GM19372 (cell line): ENCODE results near the gene CEP43.

Source experiments
- ATAC-seq: cut with Tn5 transposase; IDR thresholded peaks from one replicate; pipeline ENCODE4 v1.9.1; 2021; ENCODE audit warnings: mild to moderate bottlenecking, low read depth, moderate library complexity; ENCODE audit not compliant: unreplicated experiment

CEP43 gene, protein sequence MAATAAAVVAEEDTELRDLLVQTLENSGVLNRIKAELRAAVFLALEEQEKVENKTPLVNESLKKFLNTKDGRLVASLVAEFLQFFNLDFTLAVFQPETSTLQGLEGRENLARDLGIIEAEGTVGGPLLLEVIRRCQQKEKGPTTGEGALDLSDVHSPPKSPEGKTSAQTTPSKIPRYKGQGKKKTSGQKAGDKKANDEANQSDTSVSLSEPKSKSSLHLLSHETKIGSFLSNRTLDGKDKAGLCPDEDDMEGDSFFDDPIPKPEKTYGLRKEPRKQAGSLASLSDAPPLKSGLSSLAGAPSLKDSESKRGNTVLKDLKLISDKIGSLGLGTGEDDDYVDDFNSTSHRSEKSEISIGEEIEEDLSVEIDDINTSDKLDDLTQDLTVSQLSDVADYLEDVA

DNA sequence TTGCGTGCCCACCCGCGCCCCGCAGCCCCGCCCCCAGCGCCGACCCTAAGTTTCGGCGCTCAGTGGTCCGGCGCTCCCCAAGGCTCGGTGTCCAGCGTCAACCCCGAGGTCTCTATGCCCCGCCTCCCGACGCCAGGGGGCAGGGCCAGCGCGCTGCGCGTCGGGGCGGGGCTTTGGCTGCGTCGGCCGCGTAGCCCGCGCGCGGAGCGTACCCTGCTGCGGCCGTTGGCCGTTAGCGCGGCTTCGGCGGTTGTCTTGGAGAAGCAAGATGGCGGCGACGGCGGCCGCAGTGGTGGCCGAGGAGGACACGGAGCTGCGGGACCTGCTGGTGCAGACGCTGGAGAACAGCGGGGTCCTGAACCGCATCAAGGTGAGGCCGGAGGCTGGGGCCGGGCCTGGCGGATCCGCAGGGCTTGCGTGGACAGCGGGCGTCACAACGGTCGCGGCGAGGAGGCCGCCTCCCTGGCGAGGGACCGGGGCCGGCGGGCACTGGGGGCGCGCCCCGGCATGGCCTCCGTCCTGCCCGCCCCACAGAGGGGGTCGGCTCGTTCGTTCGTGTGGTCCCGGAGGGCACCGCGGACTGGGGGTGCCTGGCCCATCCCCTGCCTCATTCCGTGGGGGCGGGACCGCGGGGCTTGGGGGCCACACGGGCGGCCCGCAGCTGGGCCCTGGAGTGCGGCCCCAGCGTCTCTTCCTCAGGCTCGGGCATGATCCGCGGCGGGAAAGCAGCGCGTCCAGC is at the start of gene CEP43:
Gene CEP43 (plus strand): TSS at position 253 of the 739 bp plus-strand sequence. CDS start 16 bp downstream, at position 269.
- peak; percentile 87 for ATAC-seq

DNA sequence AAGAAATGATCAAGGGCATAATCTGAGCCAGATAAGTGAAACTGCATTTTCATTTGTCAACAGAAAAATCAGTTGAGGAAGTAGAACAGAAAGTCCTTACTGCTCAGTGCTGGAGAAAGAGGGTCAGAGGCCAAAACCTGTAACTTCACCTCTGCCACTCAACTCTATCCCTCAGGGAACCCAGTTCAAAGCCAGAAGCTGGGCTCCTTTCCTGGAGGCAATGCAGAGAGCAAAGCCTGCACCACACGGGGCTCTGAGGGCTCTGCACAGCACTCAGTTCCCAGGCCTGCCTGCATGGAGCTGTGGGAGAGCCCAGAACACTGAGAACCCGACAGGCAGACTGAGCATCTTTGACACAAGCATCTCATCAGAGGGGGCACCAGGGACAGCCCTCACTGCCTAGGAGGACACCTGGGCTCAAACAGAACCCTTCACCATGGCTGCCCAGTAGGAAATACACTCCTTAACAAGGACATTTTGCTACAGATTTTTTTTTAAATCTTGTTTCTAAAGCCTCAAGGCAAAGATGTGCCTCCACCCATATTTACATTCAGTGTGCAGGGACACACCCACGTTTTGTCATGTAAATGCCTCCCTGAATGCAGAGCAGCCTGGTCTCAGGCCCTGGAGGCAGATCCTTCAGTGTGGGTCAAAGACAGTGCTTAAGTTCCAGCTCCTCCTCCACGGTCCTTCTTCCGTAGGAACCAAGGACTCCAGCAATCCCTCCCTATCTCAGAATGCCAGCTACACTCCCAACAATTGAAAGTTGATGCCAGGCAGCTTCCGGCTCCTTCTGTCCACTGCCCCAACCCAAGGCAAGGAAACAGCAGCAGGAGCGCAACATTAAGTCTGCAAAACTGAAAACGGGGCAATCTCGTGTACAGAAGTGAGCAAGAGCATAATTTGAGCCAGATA is 49.4 kb upstream of the CEP43 start:
- ATAC-seq: no peak

DNA sequence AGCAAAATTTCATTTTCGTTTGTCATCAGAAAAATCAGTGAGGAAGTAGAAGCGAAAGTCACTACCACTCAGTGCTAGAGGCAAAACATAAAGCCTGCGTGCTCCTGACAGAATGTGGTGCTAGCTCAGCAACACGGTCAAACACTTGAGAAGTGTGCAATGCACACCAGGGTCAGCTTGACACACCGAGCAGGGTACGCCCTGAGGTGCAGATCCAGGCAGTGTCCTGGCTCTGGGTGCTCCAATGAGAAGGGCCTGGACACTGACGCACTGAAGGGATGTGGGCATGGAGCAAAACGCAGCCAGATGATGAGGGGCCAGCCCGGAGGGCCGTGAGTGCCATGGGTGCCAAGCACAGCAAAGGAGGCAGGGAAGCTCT is 48.8 kb upstream of the CEP43 start:
- peak; percentile 34 for ATAC-seq

DNA sequence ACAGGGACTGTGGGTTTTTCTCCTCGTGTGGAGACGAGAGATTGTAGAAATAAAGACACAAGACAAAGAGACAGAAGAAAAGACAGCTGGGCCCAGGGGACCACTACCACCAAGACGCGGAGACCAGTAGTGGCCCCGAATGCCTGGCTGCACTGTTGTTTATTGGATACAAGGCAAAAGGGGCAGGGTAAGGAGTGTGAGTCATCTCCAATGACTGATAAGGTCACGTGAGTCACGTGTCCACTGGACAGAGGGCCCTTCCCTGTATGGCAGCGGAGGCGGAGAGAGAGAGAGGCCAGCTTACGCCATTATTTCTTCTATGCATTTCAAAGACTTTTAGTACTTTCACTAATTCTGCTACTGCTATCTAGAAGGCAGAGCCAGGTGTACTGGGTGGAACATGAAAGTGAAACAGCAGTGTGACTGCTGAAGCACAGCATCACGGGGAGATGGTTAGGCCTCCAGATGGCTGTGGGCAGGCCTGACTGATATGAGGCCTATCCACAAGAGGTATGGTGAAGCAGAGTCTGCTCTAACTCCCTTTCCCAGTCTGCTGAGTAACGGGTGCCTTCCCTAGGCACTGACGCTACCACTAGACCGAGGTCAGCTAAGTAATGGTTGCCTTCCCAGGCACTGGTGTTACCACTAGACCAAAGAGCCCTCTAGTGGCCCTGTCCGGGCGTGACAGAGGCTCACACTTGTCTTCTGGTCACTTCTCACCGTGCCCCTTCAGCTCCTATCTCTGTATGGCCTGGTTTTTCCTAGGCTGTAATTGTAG is 48.1 kb upstream of the CEP43 start:
- peak; percentile 88 for ATAC-seq

DNA sequence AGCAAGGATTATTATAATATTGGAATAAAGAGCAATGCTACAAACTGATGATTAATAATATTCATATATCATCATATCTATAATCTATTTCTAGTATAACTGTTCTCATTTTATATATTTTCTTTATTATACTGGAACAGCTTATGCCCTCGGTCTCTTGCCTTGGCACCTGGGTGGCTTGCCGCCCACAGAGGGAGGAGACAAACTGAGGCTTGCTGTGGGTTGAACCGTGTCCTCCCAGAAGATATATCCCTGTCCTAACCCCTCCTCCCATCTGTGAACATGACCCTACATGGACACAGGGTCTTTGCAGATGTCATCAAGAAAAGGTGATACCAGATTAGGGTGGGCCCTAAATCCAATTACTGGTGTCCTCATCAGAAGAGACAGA is 47.5 kb upstream of the CEP43 start:
- ATAC-seq: no peak

DNA sequence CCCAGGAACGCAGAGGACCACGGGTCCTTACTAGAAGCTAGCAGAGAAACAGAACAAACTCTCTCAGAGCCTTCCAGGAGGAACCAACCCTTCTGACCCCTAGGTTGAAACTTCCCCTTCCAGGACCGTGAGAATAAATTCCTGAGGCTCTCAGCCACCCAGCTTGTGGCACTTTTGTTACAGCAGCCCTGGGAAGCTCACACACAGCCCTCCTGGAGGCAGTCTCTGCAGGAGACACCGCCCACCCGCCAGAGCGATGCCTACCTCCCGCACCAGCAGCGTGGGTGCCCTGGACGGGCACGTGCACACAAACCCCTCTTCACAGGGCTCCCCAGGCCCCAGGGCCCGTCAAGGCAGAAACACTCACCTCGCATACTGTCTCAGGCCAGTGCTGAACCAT is 47.1 kb upstream of the CEP43 start:
- no peak for ATAC-seq

DNA sequence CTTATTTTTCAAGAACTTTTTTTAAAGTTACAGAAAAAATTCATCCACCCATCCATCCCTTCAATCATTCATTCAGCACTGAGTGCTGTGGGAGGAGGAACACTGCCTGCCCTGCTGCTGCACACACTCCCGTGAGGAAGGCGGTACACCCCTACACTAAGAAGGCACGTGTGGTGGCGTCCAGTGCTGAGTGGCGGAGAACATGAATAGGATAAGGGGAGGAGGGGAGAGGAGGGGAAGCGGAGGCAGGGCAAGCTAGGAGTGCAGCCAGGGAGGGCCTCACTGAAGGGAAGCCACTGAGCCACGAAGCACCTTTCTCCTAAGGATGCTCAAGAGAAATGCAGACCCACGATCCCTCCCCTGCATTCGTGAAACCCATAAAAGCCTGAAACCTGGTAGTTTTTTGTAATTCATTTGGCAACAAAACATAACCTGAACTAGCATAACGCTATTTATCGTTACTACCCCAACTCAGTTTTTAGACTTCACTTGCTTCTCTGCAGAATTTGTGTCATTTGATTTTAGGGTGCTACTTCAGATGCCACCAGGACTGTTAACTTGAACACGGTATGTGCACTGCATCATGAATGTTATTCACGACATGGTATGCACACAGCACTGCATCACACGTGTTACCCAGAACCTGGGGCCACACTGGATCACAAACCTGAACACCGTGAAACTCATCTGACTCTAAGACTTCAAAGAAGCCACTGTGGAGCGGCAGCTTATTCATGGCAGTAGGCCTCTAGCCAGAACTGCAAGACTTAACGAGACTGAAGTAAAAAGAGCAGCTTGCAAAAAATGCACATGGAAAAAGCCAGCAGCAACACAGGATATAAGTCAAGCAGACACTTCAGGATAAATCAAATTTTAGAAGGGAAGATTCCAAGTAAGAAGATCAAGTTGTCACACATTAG is 46.4 kb upstream of the CEP43 start:
- ATAC-seq: no peak

DNA sequence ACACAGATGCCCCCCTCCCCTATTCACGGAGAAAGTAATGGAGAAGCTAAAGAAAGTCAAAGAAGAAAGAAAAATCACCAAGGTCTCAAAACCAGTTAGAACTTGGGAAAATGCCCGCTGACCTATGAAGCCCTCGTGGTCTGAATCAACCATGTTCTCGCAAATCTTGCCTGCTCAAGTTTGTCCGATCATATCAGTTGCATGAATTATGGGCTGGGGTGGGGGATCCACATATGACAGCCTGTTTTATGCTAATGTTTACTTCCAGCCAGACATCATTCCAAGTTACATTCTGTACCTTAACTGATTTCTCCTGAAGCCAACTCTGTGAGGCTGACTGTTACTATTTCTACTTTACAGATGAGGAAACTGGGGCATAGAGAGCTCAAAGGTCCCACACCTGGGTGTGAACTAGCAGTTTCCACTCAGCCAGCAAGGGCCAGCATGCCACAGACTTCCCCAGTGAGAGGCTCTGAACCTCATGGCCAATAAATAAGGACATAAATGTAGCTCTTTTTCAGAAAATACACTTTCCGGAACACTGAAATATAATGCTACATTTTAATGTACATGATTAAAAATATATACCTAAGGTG is 45.0 kb upstream of the CEP43 start:
- ATAC-seq: no peak

DNA sequence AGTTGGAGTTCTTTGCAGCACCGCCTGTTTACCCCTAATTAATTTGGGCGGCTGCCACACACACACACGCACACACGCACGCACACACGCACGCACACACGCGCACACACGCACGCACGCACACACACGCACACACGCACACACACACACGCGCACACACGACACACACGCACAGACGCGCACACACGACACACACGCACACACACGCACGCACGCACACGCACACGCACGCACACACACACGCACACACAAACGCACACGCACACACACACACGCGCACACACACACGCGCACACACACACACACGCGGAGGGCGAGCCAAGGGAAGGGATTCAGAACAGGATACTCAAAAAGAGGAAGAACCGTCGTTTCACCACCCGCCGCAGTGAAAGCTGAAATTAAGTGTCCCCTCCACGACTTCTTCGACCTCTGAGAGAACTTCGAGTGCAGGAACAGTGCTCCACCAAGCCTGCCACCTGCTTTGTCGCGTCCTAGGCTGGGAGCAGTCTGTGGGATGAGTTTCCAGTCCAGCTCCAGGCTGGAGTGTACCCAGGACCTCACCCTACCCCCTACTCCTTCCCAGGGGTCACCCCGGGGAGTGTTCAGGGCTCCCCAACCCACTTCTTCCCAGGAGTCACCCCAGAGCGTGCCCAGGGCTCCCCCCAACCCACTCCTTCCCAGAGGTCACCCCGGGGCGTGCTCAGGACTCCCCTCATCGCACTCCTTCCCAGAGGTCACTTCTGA is 43.9 kb upstream of the CEP43 start:
- no peak for ATAC-seq

DNA sequence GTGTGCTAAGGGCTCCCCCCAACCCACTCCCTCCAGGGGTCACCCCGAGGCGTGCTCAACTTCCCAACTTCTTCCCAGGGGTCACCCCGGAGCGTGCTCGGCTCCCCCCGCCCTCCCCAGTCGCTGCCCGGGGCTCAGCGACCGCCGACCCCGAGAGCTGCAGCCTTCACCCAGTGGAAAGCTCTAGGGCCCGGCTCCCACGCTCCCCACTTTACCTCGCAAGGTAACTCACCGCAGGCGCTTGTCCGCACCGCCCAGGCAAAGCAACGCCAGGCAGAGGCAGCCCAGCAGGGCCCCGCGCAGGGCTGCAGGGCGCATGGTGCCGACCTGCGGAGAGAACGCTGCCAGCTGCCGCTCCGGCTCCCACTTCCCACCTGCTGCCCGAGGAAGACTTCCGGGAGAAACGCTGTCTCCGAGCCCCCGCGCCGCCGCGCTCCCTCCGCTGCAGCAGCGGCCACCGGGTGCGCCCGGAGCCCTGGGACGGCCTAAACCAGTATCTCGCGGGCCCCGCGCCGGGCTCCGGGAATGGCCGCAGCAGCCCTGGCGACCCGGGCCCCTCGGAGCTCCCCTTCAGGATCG is 43.2 kb upstream of the CEP43 start:
- peak; percentile 0 for ATAC-seq

DNA sequence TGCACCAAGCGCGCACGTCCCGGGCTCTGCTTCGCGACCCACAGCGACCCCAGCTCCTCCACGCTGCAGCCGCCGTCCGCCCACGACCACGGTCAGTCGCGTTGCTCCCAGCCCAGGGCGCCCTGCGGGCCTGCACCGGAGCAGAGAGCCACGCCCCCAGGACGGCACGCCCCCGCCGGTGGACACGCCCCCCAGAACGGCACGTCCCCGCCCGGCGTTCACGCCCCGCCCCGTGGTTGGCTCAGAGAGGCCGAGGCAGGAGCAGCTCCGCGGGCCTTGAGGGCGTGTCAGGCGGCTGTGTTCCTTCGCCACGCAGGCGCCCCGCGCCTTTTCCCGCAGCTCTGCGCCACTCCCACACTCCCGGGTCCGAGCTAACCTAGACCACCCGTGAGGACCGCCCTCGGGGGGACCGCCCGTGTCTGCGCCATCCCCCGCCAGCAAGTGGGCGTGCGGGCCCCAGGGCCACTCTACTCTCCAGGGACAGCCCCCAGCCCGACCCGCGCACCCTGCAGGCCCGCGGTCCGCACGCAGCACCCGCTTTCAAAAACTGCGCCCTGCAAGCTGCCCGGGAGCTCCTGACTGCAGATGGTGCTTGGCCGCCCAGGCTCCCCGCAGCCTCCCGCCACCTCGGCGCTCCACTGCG is 42.6 kb upstream of the CEP43 start, which contains the start of gene RNASET2:
Gene RNASET2 (minus strand): TSS at position 107 of the 643 bp plus-strand sequence. CDS start 368 bp downstream, outside the sequence.
- ATAC-seq: peak; percentile 61

DNA sequence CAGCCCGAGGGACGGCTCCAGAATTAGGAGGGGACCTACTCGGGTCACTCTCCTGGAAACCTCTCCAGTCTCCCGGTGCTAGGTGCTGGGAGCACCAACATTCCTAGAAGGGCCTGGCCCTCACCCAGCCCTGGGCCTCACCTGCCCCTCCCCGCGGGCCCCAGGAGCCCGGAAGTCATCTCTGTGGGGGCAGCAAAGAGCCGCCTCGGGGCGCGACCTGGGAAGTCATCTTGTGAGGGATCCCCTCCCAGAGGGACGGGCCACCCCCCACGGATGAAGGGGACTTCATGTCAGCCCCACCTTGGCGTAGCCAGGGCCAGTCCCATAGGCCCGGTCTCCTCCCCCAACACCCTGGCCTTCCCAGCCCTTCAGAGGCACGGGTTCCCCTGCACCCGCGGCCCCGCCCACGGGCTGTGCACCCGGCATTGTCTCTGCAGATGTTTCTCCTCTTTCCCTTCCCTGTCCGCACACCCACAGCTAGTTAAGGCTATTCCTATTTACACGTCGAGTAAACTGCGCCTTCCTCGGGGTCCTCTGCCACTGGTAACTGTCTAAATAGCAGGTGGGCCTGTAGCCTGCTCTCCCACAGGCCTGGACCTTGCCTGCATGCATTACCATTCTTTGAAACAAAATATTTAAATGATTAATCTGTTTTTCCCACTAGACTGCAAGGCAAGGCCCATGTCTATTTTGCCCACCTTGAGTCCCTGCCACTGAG is 42.0 kb upstream of the CEP43 start:
- ATAC-seq: peak; percentile 34

DNA sequence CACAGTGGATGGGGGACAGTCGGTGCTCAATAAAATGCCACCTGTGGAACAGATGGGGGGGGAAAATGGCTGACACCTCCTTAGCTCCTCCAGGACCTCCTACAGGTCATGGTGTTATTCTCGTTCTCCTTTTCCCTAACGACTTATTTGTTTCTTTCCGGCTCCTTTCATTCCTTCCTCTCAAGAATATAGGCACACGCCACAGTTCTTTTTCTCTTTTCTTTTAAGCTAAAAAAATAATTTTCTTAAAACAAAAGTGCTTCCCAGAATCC is 41.5 kb upstream of the CEP43 start:
- no peak for ATAC-seq

DNA sequence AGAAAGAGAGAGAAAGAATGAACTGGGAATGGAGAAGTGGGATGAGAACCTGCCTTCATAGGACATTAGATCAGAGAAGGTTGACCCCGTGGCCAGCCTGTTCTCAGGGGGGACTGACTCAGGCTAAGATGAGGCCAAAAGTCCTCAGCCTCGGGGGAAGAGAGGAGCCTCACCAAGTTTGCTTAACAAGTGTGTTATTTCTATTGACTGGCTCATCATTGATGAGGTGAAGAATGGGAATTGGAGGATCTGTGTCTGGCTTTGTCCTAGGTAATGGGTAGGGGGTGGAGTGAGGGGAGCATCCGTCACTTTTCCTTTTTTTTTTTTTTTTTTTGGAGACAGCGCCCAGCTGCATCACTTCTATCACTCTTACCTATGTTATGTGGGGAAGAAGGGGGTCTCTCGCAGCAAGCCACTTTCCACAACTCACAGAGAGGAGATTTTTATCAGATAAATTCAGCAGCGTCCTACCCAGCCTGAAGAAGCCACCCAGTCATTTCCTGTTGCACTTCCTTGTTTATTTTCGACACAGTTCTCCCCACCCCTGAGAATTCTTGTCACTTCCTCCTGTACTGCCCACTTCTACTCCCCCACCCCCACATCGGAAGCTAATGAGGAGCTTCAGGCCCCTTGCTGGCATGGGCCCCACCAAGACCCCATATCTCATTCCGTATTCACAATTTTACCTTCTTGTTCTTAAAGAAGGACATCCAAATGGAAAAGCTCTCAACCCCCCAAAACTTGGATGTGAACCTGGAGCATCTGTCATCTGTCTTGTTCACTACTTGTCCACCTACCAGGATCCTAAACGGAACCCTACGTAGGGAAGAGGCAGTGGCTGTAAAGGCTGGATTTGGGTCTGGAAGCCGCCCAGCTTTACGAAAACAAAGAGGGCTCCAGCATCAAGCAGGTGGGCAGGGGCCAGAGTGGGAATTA is 40.0 kb upstream of the CEP43 start:
- no peak for ATAC-seq

DNA sequence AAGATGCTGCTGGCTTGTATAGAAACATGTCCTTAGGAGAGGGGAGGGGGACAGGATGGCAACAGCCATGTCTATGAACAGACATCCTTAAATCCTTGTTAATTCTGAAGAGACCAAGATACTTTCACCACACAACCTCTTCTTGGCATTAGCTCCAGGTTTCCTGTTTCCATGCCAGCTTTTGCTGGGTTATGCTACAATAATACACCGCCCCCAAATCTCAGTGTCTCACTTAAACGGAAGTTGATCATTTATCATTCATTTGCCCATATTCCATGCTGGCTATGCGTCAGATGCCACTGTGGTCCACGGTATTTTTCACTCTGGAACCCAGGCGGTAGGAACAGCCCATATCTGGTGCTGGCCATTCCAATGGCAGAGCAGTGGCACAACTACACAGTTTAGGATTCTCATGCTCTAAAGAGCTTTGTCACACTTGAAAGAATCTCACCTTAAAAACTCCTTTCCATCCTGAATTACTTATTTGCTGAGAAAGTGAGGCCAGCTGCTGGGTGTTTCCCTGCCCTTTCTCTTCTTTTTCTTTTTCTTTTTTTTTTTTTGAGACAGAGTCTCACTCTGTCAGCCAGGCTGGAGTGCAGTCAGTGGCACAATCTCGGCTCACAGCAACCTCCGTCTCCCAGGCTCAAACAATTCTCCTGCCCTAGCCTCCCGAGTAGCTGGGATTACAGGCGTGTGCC is 39.1 kb upstream of the CEP43 start:
- ATAC-seq: no peak
